GM23248 (cell line): ENCODE results near the gene DNAJB12.

ENCODE experiments used
- EZH2 ChIP-seq: fragments of 200-600 bp; sonication (generic); IDR thresholded peaks from 2 replicates; pipeline ENCODE4 v1.6.1; 2018; ENCODE audit warnings: antibody characterized with exemption, mild to moderate bottlenecking; ENCODE audit not compliant: insufficient read depth, poor library complexity, severe bottlenecking
- EZH2phosphoT487 ChIP-seq: fragments of 200-600 bp; sonication (generic); IDR thresholded peaks from 2 replicates; pipeline ENCODE4 v1.6.1; 2018; ENCODE audit warnings: antibody characterized with exemption, moderate library complexity, mild to moderate bottlenecking, low read depth; ENCODE audit not compliant: insufficient read depth

DNA sequence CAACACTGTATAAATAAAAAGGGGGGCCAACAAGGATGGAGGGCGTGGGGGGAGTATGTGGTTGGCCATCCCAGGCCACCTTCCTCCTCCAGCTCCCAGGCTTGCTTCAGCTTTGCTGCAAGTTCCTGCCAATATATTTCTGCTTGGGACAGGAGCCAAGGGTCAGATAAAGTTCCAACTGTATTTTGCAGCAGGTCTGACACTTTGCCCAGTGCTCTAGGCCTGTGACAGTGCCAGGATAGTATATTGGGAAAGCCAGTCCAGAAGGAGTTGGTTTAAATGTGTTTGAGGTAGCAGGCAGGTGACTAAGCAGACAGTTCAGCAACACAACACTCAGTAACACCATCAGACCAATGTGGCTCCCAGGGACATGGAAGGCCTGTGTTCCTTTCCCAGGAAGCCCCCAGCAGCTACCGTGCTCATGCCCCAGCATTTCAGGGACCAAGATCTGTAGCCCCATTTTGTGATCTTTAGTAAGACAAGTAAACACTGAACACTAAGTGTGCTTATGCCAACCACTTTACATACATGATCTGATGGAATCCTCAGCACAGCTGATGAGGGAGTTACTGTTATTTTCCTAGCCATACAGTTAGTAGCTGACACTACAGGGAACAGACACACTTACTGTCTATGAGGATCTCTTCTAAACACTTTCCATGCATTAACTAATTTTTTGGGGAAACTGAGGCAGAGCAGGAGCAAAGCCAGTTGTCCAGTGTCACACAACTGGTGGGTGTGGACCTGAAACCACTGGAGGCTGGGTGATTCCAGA is 38.9 kb downstream of the DNAJB12 start:
- TF ChIP-seq EZH2 (no peak), EZH2phosphoT487 (no peak)
